ENCODE data around the gene RSPH1.

RSPH1 gene

GRCh38 chr21:42443181-42443785 lies 52.7 kb downstream of the RSPH1 start:
- FAIRE-seq = no peak

GRCh38 chr21:42441963-42442362 lies 54.1 kb downstream of the RSPH1 start:
- no peak for FAIRE-seq

GRCh38 chr21:42440187-42440792 lies 55.7 kb downstream of the RSPH1 start:
- FAIRE-seq = no peak

- no peak for FAIRE-seq
These were observed 56.5 kb downstream of the RSPH1 start for GRCh38 chr21:42439284-42440186.

- FAIRE-seq = no peak
These were observed 57.5 kb downstream of the RSPH1 start for GRCh38 chr21:42438316-42439205.

GRCh38 chr21:42437786-42438185 lies 58.2 kb downstream of the RSPH1 start:
- FAIRE-seq = no peak

GRCh38 chr21:42436914-42437313 lies 59.1 kb downstream of the RSPH1 start:
- FAIRE-seq = no peak

GRCh38 chr21:42435833-42436232 lies 60.2 kb downstream of the RSPH1 start:
- no peak for FAIRE-seq

GRCh38 chr21:42435401-42435800 lies 60.6 kb downstream of the RSPH1 start:
- no peak for FAIRE-seq

- FAIRE-seq = no peak
These were observed 61.1 kb downstream of the RSPH1 start for GRCh38 chr21:42434884-42435283.

- FAIRE-seq = no peak
These were observed 62.0 kb downstream of the RSPH1 start for GRCh38 chr21:42433946-42434551.

- FAIRE-seq = no peak
These were observed 63.3 kb downstream of the RSPH1 start for GRCh38 chr21:42432695-42433094.

GRCh38 chr21:42431196-42431595 lies 64.8 kb downstream of the RSPH1 start:
- no peak for FAIRE-seq

- FAIRE-seq = no peak
These were observed 65.5 kb downstream of the RSPH1 start for GRCh38 chr21:42430521-42430920.

- FAIRE-seq = no peak
These were observed 66.2 kb downstream of the RSPH1 start for GRCh38 chr21:42429856-42430255.

GRCh38 chr21:42429021-42429420 lies 67.0 kb downstream of the RSPH1 start:
- no peak for FAIRE-seq

GRCh38 chr21:42427809-42428419 lies 68.1 kb downstream of the RSPH1 start:
- FAIRE-seq = no peak

- no peak for FAIRE-seq
These were observed 69.0 kb downstream of the RSPH1 start for GRCh38 chr21:42426876-42427480.

- no peak for FAIRE-seq
These were observed 69.6 kb downstream of the RSPH1 start for GRCh38 chr21:42426424-42426823.

GRCh38 chr21:42425591-42425990 lies 70.4 kb downstream of the RSPH1 start:
- FAIRE-seq = no peak

GRCh38 chr21:42424914-42425541 lies 71.0 kb downstream of the RSPH1 start:
- no peak for FAIRE-seq

Measured in TTC549 (cell line).